HAP-1 (cell line): ENCODE results near the gene ZNF718.
"Not testable (repeated sequence)": the region's sequence is repeated elsewhere in the genome, so short reads cannot be mapped to it uniquely, and the experiment has no call there.

Experiments used
- DNase-seq, 2 experiments: peaks; one replicate each; pipeline ENCODE4 v3.0.0-alpha.2; 2016 to 2020; ENCODE audit warnings: low spot score in 2 of 2
- H3K27me3 ChIP-seq: fragments of 250-450 bp; sonication (Bioruptor Pico); 2 replicates; pipeline ENCODE4 v1.5.1; 2020; ENCODE audit warnings: low read depth, mild to moderate bottlenecking, moderate library complexity
- H3K36me3 ChIP-seq: fragments of 250-450 bp; sonication (Bioruptor Pico); replicated peaks from 2 replicates; pipeline ENCODE4 v1.5.1; 2020; ENCODE audit warnings: mild to moderate bottlenecking
- H3K4me1 ChIP-seq: fragments of 250-450 bp; sonication (Bioruptor Pico); 2 replicates; pipeline ENCODE4 v1.5.1; 2020; ENCODE audit warnings: mild to moderate bottlenecking
- H3K4me3 ChIP-seq: fragments of 250-450 bp; sonication (Bioruptor Pico); 2 replicates; pipeline ENCODE4 v1.5.1; 2020; ENCODE audit warnings: mild to moderate bottlenecking, moderate library complexity
- H3K9me3 ChIP-seq: fragments of 250-450 bp; sonication (Bioruptor Pico); 2 replicates; pipeline ENCODE4 v1.5.1; 2020; ENCODE audit warnings: mild to moderate bottlenecking, moderate library complexity
- in situ Hi-C: fragments of 300-500 bp; cut with MboI; formaldehyde crosslinking; loops from 3 replicates; pipeline ENCODE4 v1.14.3; 2020; ENCODE audit warnings: low sequenced_read_pairs, inconsistent platforms, mixed read lengths

The ZNF718 gene

DNA sequence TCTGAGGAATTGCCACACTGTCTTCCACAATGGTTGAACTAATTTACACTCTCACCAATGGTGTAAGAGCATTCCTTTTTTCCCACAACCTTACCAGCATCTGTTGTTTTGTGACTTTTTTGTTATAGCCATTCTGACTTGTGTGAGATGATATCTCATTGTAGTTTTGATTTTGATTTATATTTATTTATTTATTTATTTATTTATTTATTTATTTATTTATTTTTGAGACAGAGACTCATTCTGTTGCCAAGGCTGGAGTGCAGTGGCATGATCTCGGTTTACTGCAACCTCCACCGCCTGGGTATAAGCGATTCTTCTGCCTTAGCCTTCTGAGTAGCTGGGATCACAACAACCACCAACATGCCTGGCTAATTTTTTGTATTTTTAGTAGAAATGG lies 57.9 kb downstream of the ZNF718 start:
- H3K4me1 ChIP-seq, H3K4me3 ChIP-seq, in situ Hi-C loops, H3K9me3 ChIP-seq, DNase-seq, H3K36me3 ChIP-seq, H3K27me3 ChIP-seq: not testable (repeated sequence)

GRCh38 chr4:188091-188490 lies 63.8 kb downstream of the ZNF718 start:
- no peaks in the 10 kb centered on the region for H3K36me3 ChIP-seq
- DNase-seq = no peak
- H3K9me3 ChIP-seq = peaks cover 3% of the 10 kb centered on the region; the same call in 1 of the 2 replicates
- no peak overlapping the region for H3K4me3 ChIP-seq
- H3K4me1 ChIP-seq = no peaks in the 10 kb centered on the region
- no peaks in the 10 kb centered on the region for H3K27me3 ChIP-seq
- in situ Hi-C loops = no loop called here

GRCh38 chr4:195159-195558 lies 70.9 kb downstream of the ZNF718 start:
- in situ Hi-C loops, H3K4me1 ChIP-seq, H3K36me3 ChIP-seq, H3K4me3 ChIP-seq, DNase-seq, H3K9me3 ChIP-seq, H3K27me3 ChIP-seq: not testable (repeated sequence)

- H3K4me3 ChIP-seq = no peak overlapping the region
- DNase-seq = no peak
- H3K4me1 ChIP-seq = no peaks in the 10 kb centered on the region
- no peaks in the 10 kb centered on the region for H3K27me3 ChIP-seq
- no peaks in the 10 kb centered on the region for H3K36me3 ChIP-seq
- in situ Hi-C loops = no loop called here
- H3K9me3 ChIP-seq = peaks cover 3% of the 10 kb centered on the region
These were observed 76.6 kb downstream of the ZNF718 start for GRCh38 chr4:200936-201335.

GRCh38 chr4:202822-203221 lies 78.5 kb downstream of the ZNF718 start:
- H3K4me3 ChIP-seq, H3K4me1 ChIP-seq, H3K9me3 ChIP-seq, DNase-seq, H3K27me3 ChIP-seq, H3K36me3 ChIP-seq, in situ Hi-C loops: not testable (repeated sequence)

DNA sequence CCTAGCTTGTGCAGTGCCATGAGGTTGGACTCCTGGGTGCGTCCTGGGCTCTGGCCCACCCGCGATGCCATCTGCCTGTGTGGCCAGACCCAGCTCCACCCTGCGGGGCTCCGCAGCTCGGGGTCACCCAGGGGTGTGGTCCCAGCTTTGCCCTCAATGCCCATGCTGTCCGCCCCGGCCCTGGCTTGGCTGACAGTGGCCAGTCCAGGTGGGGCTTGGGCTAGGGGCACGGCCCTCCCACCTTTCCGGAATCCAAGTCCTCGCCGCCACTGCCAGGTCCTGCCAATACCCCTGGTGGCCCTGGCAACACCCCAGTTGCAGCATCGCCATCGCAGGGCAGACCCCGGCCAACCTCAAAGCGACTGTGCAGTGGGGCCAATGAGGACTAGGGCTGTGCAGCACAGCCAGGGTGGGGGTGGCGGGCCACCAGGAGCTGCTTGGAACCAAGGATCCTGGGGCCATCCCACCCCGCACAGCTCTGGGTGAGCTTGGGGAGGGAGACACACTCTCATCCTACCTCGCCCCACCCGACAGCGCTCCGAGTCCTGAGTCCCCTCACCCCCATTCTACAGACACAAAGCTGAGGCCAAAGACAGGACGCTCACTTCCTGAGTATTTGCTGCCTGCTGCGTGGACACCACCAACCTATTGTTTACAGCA lies 80.9 kb downstream of the ZNF718 start:
- in situ Hi-C loops = no loop called here
- H3K9me3 ChIP-seq = peaks cover 3% of the 10 kb centered on the region; the same call in 1 of the 2 replicates
- no peaks in the 10 kb centered on the region for H3K36me3 ChIP-seq
- no peaks in the 10 kb centered on the region for H3K4me1 ChIP-seq
- H3K27me3 ChIP-seq = no peaks in the 10 kb centered on the region
- no peak overlapping the region for H3K4me3 ChIP-seq
- no peak for DNase-seq

DNA sequence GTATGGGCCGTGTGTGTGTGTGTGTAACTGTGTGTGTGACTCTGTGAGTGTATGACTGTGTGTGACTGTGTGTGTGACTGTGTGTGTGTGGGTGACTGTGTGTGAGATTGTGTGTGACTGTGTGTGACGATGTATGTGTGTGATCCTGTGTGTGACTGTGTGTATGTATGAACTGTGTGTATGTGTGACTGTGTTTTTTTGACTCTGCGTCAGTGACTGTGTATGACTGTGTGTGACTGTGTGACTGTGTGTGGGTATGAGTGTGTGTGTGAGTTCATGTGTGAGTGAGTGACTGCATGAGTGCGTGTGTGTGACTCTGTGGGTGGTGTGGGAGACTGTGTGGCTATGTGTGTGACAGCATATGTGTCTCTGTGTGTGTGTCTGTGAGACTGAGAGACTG lies 81.8 kb downstream of the ZNF718 start:
- no peaks in the 10 kb centered on the region for H3K27me3 ChIP-seq
- peaks cover 3% of the 10 kb centered on the region; the same call in 1 of the 2 replicates for H3K9me3 ChIP-seq
- in situ Hi-C loops = no loop called here
- H3K36me3 ChIP-seq = no peaks in the 10 kb centered on the region
- no peak overlapping the region for H3K4me3 ChIP-seq
- H3K4me1 ChIP-seq = no peaks in the 10 kb centered on the region
- DNase-seq = no peak

DNA sequence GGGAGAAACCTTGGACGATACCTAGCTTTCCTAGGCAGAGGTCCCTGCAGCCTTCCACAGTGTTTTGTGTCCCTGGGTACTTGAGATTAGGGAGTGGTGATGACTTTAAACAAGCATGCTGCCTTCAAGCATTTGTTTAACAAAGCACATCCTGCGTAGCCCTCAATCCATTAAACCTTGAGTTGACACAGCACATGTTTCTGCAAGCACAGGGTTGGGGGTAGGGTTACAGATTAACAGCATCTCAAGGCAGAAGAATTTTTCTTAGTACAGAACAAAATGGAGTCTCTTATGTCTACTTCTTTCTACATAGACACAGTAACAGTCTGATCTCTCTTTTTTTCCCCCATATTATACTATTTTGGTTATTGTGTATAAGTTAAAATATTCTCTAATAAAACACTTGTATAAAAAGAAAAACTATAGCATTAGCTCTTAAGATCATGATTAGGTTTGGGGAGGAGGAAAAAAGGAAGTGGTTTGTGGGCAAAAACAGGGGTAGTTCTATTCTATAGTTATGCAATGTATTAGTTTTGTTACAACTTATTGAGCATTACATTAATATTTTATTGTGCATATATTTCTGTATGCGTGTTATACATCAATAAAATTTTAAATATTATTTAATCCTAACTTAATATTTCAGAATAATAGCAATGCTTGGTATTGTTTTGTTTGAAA lies 84.3 kb downstream of the ZNF718 start:
- H3K27me3 ChIP-seq, in situ Hi-C loops, H3K9me3 ChIP-seq, H3K4me3 ChIP-seq, H3K4me1 ChIP-seq, H3K36me3 ChIP-seq, DNase-seq: not testable (repeated sequence)

DNA sequence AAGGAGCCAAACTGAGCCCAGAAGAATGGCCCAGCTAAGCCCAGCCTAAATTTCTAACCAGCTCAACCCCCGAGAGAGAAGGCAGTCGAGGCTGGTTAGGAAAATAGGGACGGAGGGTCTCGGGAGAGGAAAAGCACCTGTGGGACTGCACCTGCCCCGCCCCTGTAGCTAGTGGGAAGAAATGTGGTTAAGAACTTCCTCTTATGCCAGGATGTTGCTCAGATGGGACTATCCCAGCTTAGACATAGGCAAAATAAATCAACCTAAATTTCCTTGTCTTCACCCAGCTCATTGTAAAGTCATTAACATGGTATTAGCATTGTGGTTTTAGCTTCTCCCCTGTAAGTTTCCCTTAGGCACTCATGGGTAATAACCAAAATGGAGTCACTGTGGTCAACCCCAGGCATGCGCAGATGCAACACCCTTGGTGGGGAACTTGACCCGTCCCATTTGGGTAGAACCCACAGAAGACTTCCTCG lies 86.8 kb downstream of the ZNF718 start:
- no peak overlapping the region for H3K4me3 ChIP-seq
- H3K27me3 ChIP-seq = no peaks in the 10 kb centered on the region
- H3K9me3 ChIP-seq = no peaks in the 10 kb centered on the region
- in situ Hi-C loops = no loop called here
- H3K4me1 ChIP-seq = no peaks in the 10 kb centered on the region
- no peak for DNase-seq
- no peaks in the 10 kb centered on the region for H3K36me3 ChIP-seq

GRCh38 chr4:212438-213188 lies 88.3 kb downstream of the ZNF718 start:
- H3K4me1 ChIP-seq = no peaks in the 10 kb centered on the region
- H3K27me3 ChIP-seq = no peaks in the 10 kb centered on the region
- no peaks in the 10 kb centered on the region for H3K9me3 ChIP-seq
- H3K36me3 ChIP-seq = no peaks in the 10 kb centered on the region
- H3K4me3 ChIP-seq = no peak overlapping the region
- no peak for DNase-seq
- in situ Hi-C loops = no loop called here

DNA sequence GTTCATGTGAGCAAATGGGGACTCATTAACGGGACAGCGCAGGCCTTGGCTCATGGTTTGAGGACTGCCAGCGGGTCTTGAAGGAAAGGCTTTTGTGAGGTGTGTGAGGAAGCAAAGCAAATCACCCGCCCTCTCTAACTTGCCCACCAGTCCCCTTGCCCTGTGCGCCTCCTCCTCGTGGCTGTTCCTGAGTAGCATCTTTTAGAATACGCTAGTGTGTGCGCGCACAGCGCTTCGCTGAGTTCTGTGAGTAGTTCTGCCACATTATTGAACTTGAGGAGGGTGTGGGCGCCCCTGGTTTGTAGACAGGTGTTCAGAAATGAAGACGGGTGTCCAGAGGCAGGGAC lies 88.9 kb downstream of the ZNF718 start:
- H3K4me3 ChIP-seq, H3K36me3 ChIP-seq, DNase-seq, H3K4me1 ChIP-seq, H3K27me3 ChIP-seq, in situ Hi-C loops, H3K9me3 ChIP-seq: not testable (repeated sequence)
